H9 (cell line): Measurements from ENCODE around the gene SLC35F3. TPM values are rescaled to one million over a fixed set of nuclear protein-coding genes. Genes with fewer than 3 reads are reported as not detected.

Experiments
- DNase-seq: peaks from one replicate; pipeline ENCODE4 v3.0.0-alpha.2; 2017
- H2AFZ ChIP-seq: one replicate; pipeline ENCODE4 v1.6.1; 2013; ENCODE audit warnings: mild to moderate bottlenecking, low read length, control low read depth, moderate library complexity
- H2AK5ac ChIP-seq: 2 replicates; pipeline ENCODE4 v1.6.1; 2013; ENCODE audit warnings: low read length, control low read depth, mixed read lengths; ENCODE audit not compliant: insufficient read length
- H2BK120ac ChIP-seq: one replicate; pipeline ENCODE4 v1.6.1; 2013; ENCODE audit warnings: low read depth, mild to moderate bottlenecking, low read length, control low read depth, inconsistent platforms; ENCODE audit not compliant: poor library complexity, severe bottlenecking
- H2BK12ac ChIP-seq: 2 replicates; pipeline ENCODE4 v1.6.1; 2013; ENCODE audit warnings: low read length, control low read depth, mixed read lengths, low read depth; ENCODE audit not compliant: insufficient read length
- H2BK15ac ChIP-seq: 2 replicates; pipeline ENCODE4 v1.6.1; 2013; ENCODE audit warnings: low read depth, low read length, control low read depth
- H2BK20ac ChIP-seq: one replicate; pipeline ENCODE4 v1.6.1; 2013; ENCODE audit warnings: low read depth, mild to moderate bottlenecking, low read length, control low read depth, inconsistent platforms; ENCODE audit not compliant: poor library complexity, severe bottlenecking
- H2BK5ac ChIP-seq: 2 replicates; pipeline ENCODE4 v1.6.1; 2013; ENCODE audit warnings: low read length, control low read depth, mixed read lengths; ENCODE audit not compliant: insufficient read length
- H3K14ac ChIP-seq: 2 replicates; pipeline ENCODE4 v1.6.1; 2013; ENCODE audit warnings: low read length, control low read depth; ENCODE audit not compliant: insufficient read depth
- H3K18ac ChIP-seq: 2 replicates; pipeline ENCODE4 v1.6.1; 2013; ENCODE audit warnings: low read depth, mild to moderate bottlenecking, mixed read lengths, low read length, control low read depth; ENCODE audit not compliant: insufficient read length
- H3K23ac ChIP-seq: 2 replicates; pipeline ENCODE4 v1.6.1; 2013; ENCODE audit warnings: low read length, control low read depth, mixed read lengths, low read depth; ENCODE audit not compliant: insufficient read length
- H3K23me2 ChIP-seq: 2 replicates; pipeline ENCODE4 v1.6.1; 2013; ENCODE audit warnings: low read depth, mild to moderate bottlenecking, mixed read lengths, low read length, control low read depth; ENCODE audit not compliant: insufficient read length, poor library complexity, severe bottlenecking
- H3K27ac ChIP-seq: 2 replicates; pipeline ENCODE4 v1.5.1; 2013; ENCODE audit warnings: low read length, control low read depth, mixed read lengths, low read depth; ENCODE audit not compliant: insufficient read length
- H3K27me3 ChIP-seq: 2 replicates; pipeline ENCODE4 v1.6.1; 2013; ENCODE audit warnings: low read length, control low read depth, inconsistent platforms; ENCODE audit not compliant: insufficient read depth
- H3K4ac ChIP-seq: 2 replicates; pipeline ENCODE4 v1.6.1; 2013; ENCODE audit warnings: low read depth, mild to moderate bottlenecking, control low read depth, inconsistent platforms, low read length, moderate library complexity
- H3K4me1 ChIP-seq: 2 replicates; pipeline ENCODE4 v1.6.1; 2013; ENCODE audit warnings: low read length, control low read depth, inconsistent platforms; ENCODE audit not compliant: insufficient read depth
- H3K4me2 ChIP-seq: 2 replicates; pipeline ENCODE4 v1.6.1; 2013; ENCODE audit warnings: low read length, control low read depth, mixed read lengths; ENCODE audit not compliant: insufficient read length, insufficient read depth
- H3K56ac ChIP-seq: 2 replicates; pipeline ENCODE4 v1.6.1; 2013; ENCODE audit warnings: low read depth, mild to moderate bottlenecking, mixed read lengths, low read length, control low read depth; ENCODE audit not compliant: insufficient read length
- H3K79me1 ChIP-seq: 2 replicates; pipeline ENCODE4 v1.6.1; 2013; ENCODE audit warnings: low read depth, mild to moderate bottlenecking, moderate library complexity, low read length, control low read depth, inconsistent platforms; ENCODE audit not compliant: insufficient read depth, poor library complexity, severe bottlenecking
- H3K79me2 ChIP-seq: 2 replicates; pipeline ENCODE4 v1.6.1; 2013; ENCODE audit warnings: low read length, control low read depth, inconsistent platforms; ENCODE audit not compliant: insufficient read depth
- H3K9ac ChIP-seq: 2 replicates; pipeline ENCODE4 v1.6.1; 2013; ENCODE audit warnings: low read length, control low read depth, mixed read lengths; ENCODE audit not compliant: insufficient read length; ENCODE audit errors: extremely low read depth
- H3K9me3 ChIP-seq: one replicate; pipeline ENCODE4 v1.6.1; 2013; ENCODE audit warnings: low read depth, low read length, inconsistent platforms; ENCODE audit not compliant: control insufficient read depth
- H3T11ph ChIP-seq: one replicate; pipeline ENCODE4 v1.6.1; 2013; ENCODE audit warnings: mild to moderate bottlenecking, low read length, control low read depth, inconsistent platforms
- H4K20me1 ChIP-seq: one replicate; pipeline ENCODE4 v1.6.1; 2013; ENCODE audit not compliant: control insufficient read depth, insufficient read length, insufficient read depth
- H4K5ac ChIP-seq: 2 replicates; pipeline ENCODE4 v1.6.1; 2013; ENCODE audit warnings: low read depth, mild to moderate bottlenecking, mixed read lengths, low read length, control low read depth; ENCODE audit not compliant: insufficient read length
- H4K8ac ChIP-seq: replicated peaks from 2 replicates; pipeline ENCODE4 v1.6.1; 2013; ENCODE audit warnings: low read length, control low read depth, mixed read lengths, low read depth; ENCODE audit not compliant: insufficient read length
- H4K91ac ChIP-seq: 2 replicates; pipeline ENCODE4 v1.6.1; 2013; ENCODE audit warnings: low read depth, mild to moderate bottlenecking, moderate library complexity, mixed read lengths, low read length, control low read depth; ENCODE audit not compliant: insufficient read length
- H3K27ac Mint-ChIP-seq, 3 experiments: 2 replicates in 2 of 3; 3 replicates in 1 of 3; pipeline ENCODE4 v1.8.0; 2020 to 2021; ENCODE audit warnings: mixed read lengths in 3 of 3, mild to moderate bottlenecking in 1 of 3, moderate library complexity in 1 of 3
- H3K27me3 Mint-ChIP-seq: 2 replicates; pipeline ENCODE4 v1.8.0; 2021; ENCODE audit warnings: low read depth, mild to moderate bottlenecking, moderate library complexity, mixed read lengths
- H3K36me3 Mint-ChIP-seq, 3 experiments: 2 replicates in 2 of 3; 3 replicates in 1 of 3; pipeline ENCODE4 v1.8.0; 2020 to 2021; ENCODE audit warnings: low read depth in 3 of 3, mixed read lengths in 3 of 3; ENCODE audit not compliant: insufficient read depth in 1 of 3
- H3K4me1 Mint-ChIP-seq, 2 experiments: 2 replicates each; pipeline ENCODE4 v1.8.0; 2020; ENCODE audit warnings: mixed read lengths in 2 of 2
- H3K4me3 Mint-ChIP-seq, 2 experiments: 2 replicates in 1 of 2; 3 replicates in 1 of 2; pipeline ENCODE4 v1.8.0; 2020 to 2021; ENCODE audit warnings: mild to moderate bottlenecking in 2 of 2, mixed read lengths in 2 of 2, moderate library complexity in 1 of 2
- H3K9me3 Mint-ChIP-seq, 2 experiments: 2 replicates in 1 of 2; 3 replicates in 1 of 2; pipeline ENCODE4 v1.8.0; 2020; ENCODE audit warnings: mild to moderate bottlenecking in 2 of 2, mixed read lengths in 2 of 2, moderate library complexity in 1 of 2
- CTCF ChIP-seq: fragments of 200-600 bp; sonication (generic); conservative IDR thresholded peaks from 3 replicates; pipeline ENCODE4 v1.8.0; 2021; ENCODE audit warnings: antibody characterized with exemption, mild to moderate bottlenecking
- WGBS: extraction: QIAGEN DNeasy Blood & Tissue Kit; methylation state at CpG from one replicate; pipeline ENCODE4 v1.1.7; 2013; ENCODE audit warnings: missing lambda C conversion rate, low lambda C conversion rate, mixed read lengths; ENCODE audit not compliant: insufficient read length; ENCODE audit errors: extremely low coverage; 5-methylcytosine and 5-hydroxymethylcytosine counted together
- total RNA-seq: library from RNA; stranded (reverse); gene quantifications from 2 replicates; pipeline ENCODE4 v1.2.1, GENCODE V29; 2021

Gene SLC35F3
- total RNA-seq, 1 experiment from 2014 or later = 0.81 TPM

- no peak overlapping the region for H3K4ac ChIP-seq
- no peak overlapping the region for H3K27ac Mint-ChIP-seq
- H2BK120ac ChIP-seq = no peak overlapping the region
- H3K4me1 Mint-ChIP-seq = no peaks in the 10 kb centered on the region
- H3K9ac ChIP-seq = no peak overlapping the region
- H3K36me3 Mint-ChIP-seq = peaks cover 7 to 17% (median 15%) of the 10 kb centered on the region in 3 experiments
- H3K23ac ChIP-seq = no peak overlapping the region
- no peak overlapping the region for H3K27ac ChIP-seq
- no peak overlapping the region for H3K4me2 ChIP-seq
- H3K79me2 ChIP-seq = no peaks in the 10 kb centered on the region
- no peaks in the 10 kb centered on the region for H3K79me1 ChIP-seq
- no peak overlapping the region for H4K5ac ChIP-seq
- H3K27me3 ChIP-seq = no peaks in the 10 kb centered on the region
- H2BK15ac ChIP-seq = no peak overlapping the region
- H3K9me3 Mint-ChIP-seq = peaks cover 24 to 28% of the 10 kb centered on the region in 2 experiments
- TF ChIP-seq CTCF = no peak
- no peak overlapping the region for H2BK12ac ChIP-seq
- H2BK20ac ChIP-seq = no peak overlapping the region
- H2AFZ ChIP-seq = no peak overlapping the region
- no peak overlapping the region for H2BK5ac ChIP-seq
- peaks cover 5% of the 10 kb centered on the region for H3K9me3 ChIP-seq
- no CpG with 5 or more reads among the region's 2 CpGs for WGBS
- no peak overlapping the region for H4K8ac ChIP-seq
- H3K56ac ChIP-seq = no peak overlapping the region
- no peak overlapping the region for H3K4me3 Mint-ChIP-seq
- H3T11ph ChIP-seq = no peak overlapping the region
- DNase-seq = no peak
- H3K4me1 ChIP-seq = no peaks in the 10 kb centered on the region
- no peaks in the 10 kb centered on the region for H3K23me2 ChIP-seq
- H3K14ac ChIP-seq = no peak overlapping the region
- no peak overlapping the region for H2AK5ac ChIP-seq
- H4K91ac ChIP-seq = no peak overlapping the region
- no peak overlapping the region for H3K18ac ChIP-seq
- no peaks in the 10 kb centered on the region for H4K20me1 ChIP-seq
- peaks cover 11% of the 10 kb centered on the region for H3K27me3 Mint-ChIP-seq
Measured at GRCh38 chr1:233868461-233868860, 36.0 kb upstream of the SLC35F3 start.
